B cell (primary cell): Measurements from ENCODE around the gene CRB3. TPM values are rescaled to one million over a fixed set of nuclear protein-coding genes. Genes with fewer than 3 reads are reported as not detected.

Source experiments
- ATAC-seq: fragments of 200-7000 bp; cut with Tn5 transposase; one replicate; pipeline ENCODE4 v1.10.0; 2021; ENCODE audit warnings: low read depth, mild to moderate bottlenecking, moderate number of reproducible peaks, moderate library complexity
- CTCF ChIA-PET: fragments of 350-600 bp; sonication (Branson Sonifier 250); formaldehyde crosslinking; loops from one replicate; lab custom pipeline; 2021; ENCODE audit warnings: antibody characterized with exemption, inconsistent platforms; lab: Charles Lee
- POLR2A ChIA-PET: fragments of 350-600 bp; sonication (Branson Sonifier 250); formaldehyde crosslinking; loops from one replicate; lab custom pipeline; 2021; ENCODE audit warnings: antibody characterized with exemption; lab: Charles Lee
- DNase-seq: peaks from one replicate; pipeline ENCODE4 v3.0.0; 2013
- H2AFZ ChIP-seq: 2 replicates; pipeline ENCODE4 v1.6.1; 2012; ENCODE audit warnings: mild to moderate bottlenecking, low read depth, low read length; ENCODE audit not compliant: insufficient read depth, poor library complexity, severe bottlenecking
- H3K27ac ChIP-seq, 2 donors: 1 replicate in 1 of 2; 2 replicates in 1 of 2; pipeline ENCODE4 v1.5.1; 2012 to 2013; ENCODE audit warnings: low read length in 2 of 2, mild to moderate bottlenecking in 2 of 2, moderate library complexity in 1 of 2
- H3K27me3 ChIP-seq, 4 experiments: fragments of 200-600 bp in 1 of 4; sonication (generic) in 1 of 4; replicated peaks in 1 of 4; 1 replicate in 2 of 4; 2 replicates in 2 of 4; pipeline versions ENCODE4 v1.6.1 to v1.7.0; 2013 to 2016; ENCODE audit warnings: low read length in 3 of 4, mild to moderate bottlenecking in 2 of 4, mixed read lengths in 1 of 4, moderate library complexity in 1 of 4; ENCODE audit not compliant: insufficient read depth in 4 of 4, control insufficient read depth in 3 of 4; ENCODE audit errors: control extremely low read depth in 1 of 4
- H3K36me3 ChIP-seq, 2 experiments: replicated peaks in 1 of 2; 1 replicate in 1 of 2; 2 replicates in 1 of 2; pipeline versions ENCODE4 v1.6.1 to v1.7.1; 2013; ENCODE audit warnings: low read length in 1 of 2; ENCODE audit not compliant: insufficient read depth in 2 of 2, control insufficient read depth in 1 of 2; ENCODE audit errors: control extremely low read depth in 1 of 2, extremely low read depth in 1 of 2
- H3K4me1 ChIP-seq, 2 donors: fragments of 200-600 bp in 1 of 2; sonication (generic) in 1 of 2; 1 replicate in 1 of 2; 2 replicates in 1 of 2; pipeline versions ENCODE4 v1.5.1 to v1.6.1; 2013 to 2017; ENCODE audit warnings: low read length in 2 of 2; ENCODE audit not compliant: control insufficient read depth in 2 of 2, insufficient read depth in 2 of 2
- H3K4me2 ChIP-seq: replicated peaks from 2 replicates; pipeline ENCODE3; 2012; ENCODE audit warnings: mild to moderate bottlenecking, low read depth, low read length; ENCODE audit not compliant: poor library complexity, severe bottlenecking
- H3K4me3 ChIP-seq, 5 experiments: fragments of 200-600 bp in 1 of 5; sonication (generic) in 1 of 5; 1 replicate in 3 of 5; 2 replicates in 2 of 5; pipeline versions ENCODE4 v1.5.1 to v1.7.0; 2011 to 2016; ENCODE audit warnings: low read length in 4 of 5, mild to moderate bottlenecking in 4 of 5, low read depth in 2 of 5, control low read depth in 1 of 5, moderate library complexity in 1 of 5; ENCODE audit not compliant: insufficient read depth in 1 of 5; ENCODE audit errors: control extremely low read depth in 1 of 5, extremely low read depth in 1 of 5
- H3K79me2 ChIP-seq: fragments of 200-600 bp; sonication (generic); one replicate; pipeline ENCODE4 v1.6.0; 2016; ENCODE audit warnings: low read length; ENCODE audit not compliant: control insufficient read depth, insufficient read depth
- H3K9ac ChIP-seq: fragments of 200-600 bp; sonication (generic); 2 replicates; pipeline ENCODE4 v1.6.1; 2017; ENCODE audit warnings: mild to moderate bottlenecking, low read length, moderate library complexity
- H3K9me3 ChIP-seq, 3 donors: one replicate each; pipeline versions ENCODE4 v1.6.1 to v1.7.1; 2013; ENCODE audit warnings: low read length in 2 of 3; ENCODE audit not compliant: control insufficient read depth in 2 of 3, insufficient read depth in 1 of 3; ENCODE audit errors: control extremely low read depth in 1 of 3
- H4K20me1 ChIP-seq: 2 replicates; pipeline ENCODE4 v1.6.0; 2012; ENCODE audit warnings: mild to moderate bottlenecking, low read length; ENCODE audit not compliant: insufficient read depth, control insufficient read depth, poor library complexity, severe bottlenecking
- H3K27ac Mint-ChIP-seq: one replicate; pipeline ENCODE4 v1.8.0; 2021; ENCODE audit warnings: mixed read lengths
- H3K27me3 Mint-ChIP-seq: one replicate; pipeline ENCODE4 v1.8.0; 2021; ENCODE audit warnings: mixed read lengths
- H3K4me1 Mint-ChIP-seq: one replicate; pipeline ENCODE4 v1.8.0; 2021; ENCODE audit warnings: mixed read lengths
- H3K4me3 Mint-ChIP-seq: one replicate; pipeline ENCODE4 v1.8.0; 2021; ENCODE audit warnings: mixed read lengths
- H3K9me3 Mint-ChIP-seq: one replicate; pipeline ENCODE4 v1.8.0; 2022; ENCODE audit warnings: mixed read lengths; ENCODE audit not compliant: insufficient read depth
- EZH2 ChIP-seq: IDR thresholded peaks from 2 replicates; pipeline ENCODE4 v1.6.1; 2012; ENCODE audit warnings: borderline replicate concordance, low read depth, mild to moderate bottlenecking, moderate library complexity, low read length; ENCODE audit not compliant: insufficient read depth, poor library complexity, severe bottlenecking
- WGBS: methylation state at CpG from one replicate; pipeline ENCODE4 v1.1.5; 2013; ENCODE audit warnings: missing lambda C conversion rate; ENCODE audit not compliant: insufficient coverage; 5-methylcytosine and 5-hydroxymethylcytosine counted together
- intact Hi-C: fragments of 100-400 bp; cut with micrococcal nuclease; formaldehyde crosslinking; loops from one replicate; pipeline ENCODE4 v1.10.0; 2022
- polyA plus RNA-seq: library from polyadenylated mRNA; depleted of rRNA; stranded (reverse); fragments of >200 nt; gene quantifications from 2 replicates; pipeline ENCODE4 v1.2.3, GENCODE V29; 2012
- total RNA-seq, 2 donors: library from RNA; stranded (reverse); fragments of 120-200 nt in 1 of 2; gene quantifications; 1 replicate in 1 of 2; 2 replicates in 1 of 2; pipeline versions ENCODE4 v1.2.3 to v1.2.4, GENCODE V29; 2013 to 2022
- TF ChIP-seq, protein P1 (sequence below): fragments of 200-600 bp; IDR thresholded peaks from one replicate; pipeline ENCODE4 v1.8.0; 2022; ENCODE audit warnings: antibody characterized with exemption, mild to moderate bottlenecking

The CRB3 gene
- total and polyA plus RNA-seq, 2 donors (not counting 1 experiment from before 2014, with no cell fraction given), result 2.1 to 3.6 TPM

GRCh38 chr19:6446452-6446851, 17.6 kb upstream of the CRB3 start:
- CTCF ChIA-PET, result no interaction called here
- no peak overlapping the region for H3K4me3 Mint-ChIP-seq
- POLR2A ChIA-PET, result no interaction called here

DNA sequence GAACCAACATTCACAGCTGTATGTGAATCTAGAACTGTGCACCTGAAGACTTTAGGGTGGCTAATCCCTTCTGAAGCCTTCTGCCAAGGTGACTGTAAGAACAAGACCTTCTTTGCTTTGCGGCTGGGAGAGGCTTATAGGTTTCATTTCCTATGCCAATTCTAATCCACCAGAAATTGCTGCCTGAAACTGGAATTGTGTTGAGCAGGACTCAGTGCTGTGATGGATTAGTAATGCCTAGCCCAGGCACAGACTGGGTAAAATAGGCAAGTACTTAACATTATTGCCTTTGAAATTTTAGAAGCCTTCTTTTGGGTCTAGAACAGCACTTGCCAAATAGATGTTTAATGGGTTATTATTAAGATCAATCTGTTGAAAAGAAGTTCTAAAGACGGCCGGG, 16.0 kb upstream of the CRB3 start:
- no peaks in the 10 kb centered on the region for H3K4me1 Mint-ChIP-seq
- TF ChIP-seq, protein P1, sequence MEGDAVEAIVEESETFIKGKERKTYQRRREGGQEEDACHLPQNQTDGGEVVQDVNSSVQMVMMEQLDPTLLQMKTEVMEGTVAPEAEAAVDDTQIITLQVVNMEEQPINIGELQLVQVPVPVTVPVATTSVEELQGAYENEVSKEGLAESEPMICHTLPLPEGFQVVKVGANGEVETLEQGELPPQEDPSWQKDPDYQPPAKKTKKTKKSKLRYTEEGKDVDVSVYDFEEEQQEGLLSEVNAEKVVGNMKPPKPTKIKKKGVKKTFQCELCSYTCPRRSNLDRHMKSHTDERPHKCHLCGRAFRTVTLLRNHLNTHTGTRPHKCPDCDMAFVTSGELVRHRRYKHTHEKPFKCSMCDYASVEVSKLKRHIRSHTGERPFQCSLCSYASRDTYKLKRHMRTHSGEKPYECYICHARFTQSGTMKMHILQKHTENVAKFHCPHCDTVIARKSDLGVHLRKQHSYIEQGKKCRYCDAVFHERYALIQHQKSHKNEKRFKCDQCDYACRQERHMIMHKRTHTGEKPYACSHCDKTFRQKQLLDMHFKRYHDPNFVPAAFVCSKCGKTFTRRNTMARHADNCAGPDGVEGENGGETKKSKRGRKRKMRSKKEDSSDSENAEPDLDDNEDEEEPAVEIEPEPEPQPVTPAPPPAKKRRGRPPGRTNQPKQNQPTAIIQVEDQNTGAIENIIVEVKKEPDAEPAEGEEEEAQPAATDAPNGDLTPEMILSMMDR, result no peak
- no peak for TF ChIP-seq EZH2
- 93% methylated on average over 2 of the region's 3 CpGs for WGBS
- Histone ChIP-seq H3K4me3 (no peak overlapping the region), H2AFZ (no peak overlapping the region), H4K20me1 (no peaks in the 10 kb centered on the region), H3K27me3 (no peaks in the 10 kb centered on the region), H3K9ac (no peak overlapping the region), H3K27ac (no peak overlapping the region), H3K36me3 (no peaks in the 10 kb centered on the region), H3K9me3 (peaks cover 0 to 12% (median 0%) of the 10 kb centered on the region in 3 donors), H3K4me1 (no peaks in the 10 kb centered on the region), H3K4me2 (no peak overlapping the region), H3K79me2 (no peaks in the 10 kb centered on the region)
- no peaks in the 10 kb centered on the region for H3K9me3 Mint-ChIP-seq
- no peak overlapping the region for H3K27ac Mint-ChIP-seq
- DNase-seq (no peak), ATAC-seq (no peak)
- CTCF ChIA-PET, result no interaction called here
- no peaks in the 10 kb centered on the region for H3K27me3 Mint-ChIP-seq
- POLR2A ChIA-PET, result no interaction called here
- H3K4me3 Mint-ChIP-seq, result no peak overlapping the region
- intact Hi-C loops, result no loop called here

More at GRCh38 chr19:6446452-6446851, 17.6 kb upstream of the CRB3 start:
- TF ChIP-seq, protein P1, result no peak
- no peak for TF ChIP-seq EZH2
- Mint-ChIP-seq H3K4me1 (no peaks in the 10 kb centered on the region), H3K9me3 (no peaks in the 10 kb centered on the region), H3K27me3 (no peaks in the 10 kb centered on the region), H3K27ac (no peak overlapping the region)
- Histone ChIP-seq H3K4me1 (no peaks in the 10 kb centered on the region), H3K9ac (no peak overlapping the region), H3K27me3 (no peaks in the 10 kb centered on the region), H3K79me2 (no peaks in the 10 kb centered on the region), H3K4me3 (no peak overlapping the region), H2AFZ (no peak overlapping the region), H4K20me1 (no peaks in the 10 kb centered on the region), H3K27ac (no peak overlapping the region), H3K9me3 (peaks cover 0 to 12% (median 0%) of the 10 kb centered on the region in 3 donors), H3K4me2 (no peak overlapping the region), H3K36me3 (no peaks in the 10 kb centered on the region)
- WGBS, result 92% methylated on average over 2 of the region's 3 CpGs
- ATAC-seq (no peak), DNase-seq (no peak)
- intact Hi-C loops, result no loop called here
